Measurements from ENCODE around the gene DNAJC27. TPM values are rescaled to one million over a fixed set of nuclear protein-coding genes. Genes with fewer than 3 reads are reported as not detected.

DNAJC27 gene
- total and polyA plus RNA-seq, 9 of the 15 experiments (the other 6 are each of a cell fraction or from before 2014, with no cell fraction given), result 0.53 to 5.9 (median 3.0) TPM

- BruUV-seq (replicated peaks), result no TSS peak
- CTCF ChIA-PET (ENCODE audit: low intra/inter-chr PET ratio), result interaction anchor here (0.6 kb wide), 1 partner anchor 216 kb away, joined by 3 read pairs; no protein-coding TSS in a partner anchor
- in situ Hi-C loops (cut with MboI) (no loop called here), intact Hi-C loops (cut with micrococcal nuclease) (no loop called here)
- Histone ChIP-seq H3K4me1 (replicated peaks in 1 of 2; ENCODE audit: control insufficient read depth in 2 of 2, insufficient read depth in 2 of 2, low read length in 2 of 2) (peaks cover 20 to 29% of the 10 kb centered on the region in 2 experiments; a peak in 4 of 5 replicates), H3K79me2 (ENCODE audit: control insufficient read depth, insufficient read depth, low read length) (peaks cover 30% of the 10 kb centered on the region), H3K9ac (ENCODE audit: insufficient read depth in 1 of 2, low read depth in 2 of 2, low read length in 2 of 2) (0 out of 4 replicates have a peak overlapping the region, but pooled peaks of 1 of the 2 experiments have one; percentile 22), H3K27ac (ENCODE audit: extremely low read depth, low read depth, low read length) (no peak overlapping the region), H3K9me1 (ENCODE audit: control insufficient read depth, insufficient read depth, low read length) (peaks cover 12% of the 10 kb centered on the region), H3K36me3 (ENCODE audit: control insufficient read depth, insufficient read depth, low read length) (peaks cover 69% of the 10 kb centered on the region; the same call in 2 of the 3 replicates), H3K9me3 (replicated peaks; ENCODE audit: control insufficient read depth, insufficient read depth, low read depth, low read length) (peaks cover 5% of the 10 kb centered on the region), H3K4me3 (no peak overlapping the region), H3K4me2 (ENCODE audit: insufficient read depth, low read length) (no peak overlapping the region), H4K20me1 (replicated peaks; ENCODE audit: control insufficient read depth, insufficient read depth, low read length) (peaks cover 14% of the 10 kb centered on the region), H3K27me3 (ENCODE audit: control insufficient read depth in 2 of 2, insufficient read depth in 2 of 2, low read length in 2 of 2) (no peaks in the 10 kb centered on the region), H2AFZ (ENCODE audit: low read depth, low read length) (no peak overlapping the region)
- FAIRE-seq (no peak), ATAC-seq (no peak), DNase-seq (ENCODE audit: extremely low read depth in 1 of 4, low spot score in 3 of 4) (no peak)
- TF ChIP-seq TEAD2 (tag; IDR thresholded peaks at IDR 0.05) (no peak), SMARCC2 (IDR thresholded peaks at IDR 0.05; ENCODE audit: low read depth) (no peak), ELK1 (CRISPR knock-in tag; IDR thresholded peaks at IDR 0.05) (no peak), NCOA2 (IDR thresholded peaks at IDR 0.05; ENCODE audit: partially characterized antibody in 2 of 2) (no peak)
- 94% methylated on average over 5 of the region's 9 CpGs for WGBS (ENCODE audit: insufficient coverage, low coverage, missing lambda C conversion rate)
- POLR2A ChIA-PET, result no interaction called here
Observed at GRCh38 chr2:24913911-24914310, 57.8 kb downstream of the DNAJC27 start.

GRCh38 chr2:24912986-24913385 lies 58.8 kb downstream of the DNAJC27 start:
- ATAC-seq (no peak), DNase-seq (ENCODE audit: extremely low read depth in 1 of 4, low spot score in 3 of 4) (no peak), FAIRE-seq (no peak)
- peaks cover 61% of the 10 kb centered on the region; the same call in 2 of the 3 replicates for H3K36me3 ChIP-seq (ENCODE audit: control insufficient read depth, insufficient read depth, low read length)
- H3K4me3 ChIP-seq, result no peak overlapping the region
- BruUV-seq (replicated peaks), result no TSS peak
- peaks cover 21% of the 10 kb centered on the region for H3K79me2 ChIP-seq (ENCODE audit: control insufficient read depth, insufficient read depth, low read length)
- no peak overlapping the region for H3K9ac ChIP-seq (ENCODE audit: insufficient read depth in 1 of 2, low read depth in 2 of 2, low read length in 2 of 2)
- H3K27me3 ChIP-seq (ENCODE audit: control insufficient read depth in 2 of 2, insufficient read depth in 2 of 2, low read length in 2 of 2), result no peaks in the 10 kb centered on the region
- no peak overlapping the region for H2AFZ ChIP-seq (ENCODE audit: low read depth, low read length)
- ChIA-PET POLR2A (no interaction called here), CTCF (ENCODE audit: low intra/inter-chr PET ratio) (no interaction called here)
- no peak overlapping the region for H3K4me2 ChIP-seq (ENCODE audit: insufficient read depth, low read length)
- peaks cover 12 to 19% of the 10 kb centered on the region in 2 experiments; a peak in 4 of 5 replicates for H3K4me1 ChIP-seq (replicated peaks in 1 of 2; ENCODE audit: control insufficient read depth in 2 of 2, insufficient read depth in 2 of 2, low read length in 2 of 2)
- H3K9me1 ChIP-seq (ENCODE audit: control insufficient read depth, insufficient read depth, low read length), result peaks cover 11% of the 10 kb centered on the region
- peaks cover 12% of the 10 kb centered on the region for H4K20me1 ChIP-seq (replicated peaks; ENCODE audit: control insufficient read depth, insufficient read depth, low read length)
- in situ Hi-C loops (cut with MboI), result no loop called here
- WGBS (ENCODE audit: insufficient coverage, low coverage, missing lambda C conversion rate), result 84% methylated on average over 10 of the region's 10 CpGs
- H3K9me3 ChIP-seq (replicated peaks; ENCODE audit: control insufficient read depth, insufficient read depth, low read depth, low read length), result peaks cover 5% of the 10 kb centered on the region
- intact Hi-C loops (cut with micrococcal nuclease), result no loop called here
- H3K27ac ChIP-seq (ENCODE audit: extremely low read depth, low read depth, low read length), result no peak overlapping the region
- TF ChIP-seq JUND (IDR thresholded peaks at IDR 0.05; ENCODE audit: borderline replicate concordance, low read depth, low read length) (no peak), JUND (tag; IDR thresholded peaks at IDR 0.05; ENCODE audit: borderline replicate concordance, low read depth, low read length) (no peak), USF1 (CRISPR knock-in tag; IDR thresholded peaks at IDR 0.05) (no peak), NCOA6 (IDR thresholded peaks at IDR 0.05) (no peak), BACH1 (tag; IDR thresholded peaks at IDR 0.05) (no peak), SFPQ (IDR thresholded peaks at IDR 0.05; ENCODE audit: low read depth, low read length) (no peak)

Measured in K562 (cell line).